Fibroblast of skin of right quadriceps (primary cell): Measurements from ENCODE around the gene UBLCP1.

ENCODE experiments used
- DNase-seq: peaks from one replicate; pipeline ENCODE4 v3.0.0-alpha.2; 2013

UBLCP1 gene

DNA sequence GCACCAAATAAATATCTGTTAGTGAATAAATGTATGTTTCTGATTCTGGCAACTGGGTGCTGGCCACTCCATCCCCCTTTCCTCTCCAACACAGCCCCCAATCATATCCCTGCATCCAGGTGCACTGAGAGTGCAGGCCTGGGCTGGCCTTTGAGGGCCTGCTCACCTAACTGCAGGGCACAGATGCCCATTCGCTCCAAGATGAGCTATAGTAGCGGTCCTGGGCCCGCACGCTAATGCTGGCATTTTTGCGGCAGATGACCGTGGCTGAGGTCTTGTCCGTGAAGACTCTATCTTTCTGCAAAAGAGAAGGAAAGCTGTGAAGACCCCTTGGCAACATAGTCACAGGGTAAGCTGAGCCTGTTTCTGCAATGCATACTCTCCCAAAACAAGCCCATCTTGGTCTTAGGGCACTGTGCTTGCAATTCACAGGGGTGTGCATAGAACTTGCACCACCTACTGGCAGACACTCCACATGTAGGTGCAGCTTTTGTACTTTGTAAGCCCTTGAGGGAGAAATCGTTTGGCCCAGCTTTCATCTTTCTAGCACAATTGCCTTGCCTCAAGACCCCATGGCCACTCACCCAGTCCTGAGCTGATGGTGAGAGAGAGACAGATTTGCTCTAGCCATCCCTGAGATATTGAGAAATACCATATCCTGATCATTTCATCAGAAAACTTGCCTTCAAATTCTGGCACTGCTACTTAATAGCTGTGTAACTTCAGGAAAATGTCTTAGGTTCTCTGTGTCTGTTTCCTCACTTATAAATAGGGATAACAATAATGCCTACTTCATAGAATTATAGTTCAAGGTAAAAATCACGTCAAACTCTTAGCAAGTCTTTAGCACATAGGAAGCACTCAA, 53.7 kb downstream of the UBLCP1 start:
- peak; percentile 49 for DNase-seq

DNA sequence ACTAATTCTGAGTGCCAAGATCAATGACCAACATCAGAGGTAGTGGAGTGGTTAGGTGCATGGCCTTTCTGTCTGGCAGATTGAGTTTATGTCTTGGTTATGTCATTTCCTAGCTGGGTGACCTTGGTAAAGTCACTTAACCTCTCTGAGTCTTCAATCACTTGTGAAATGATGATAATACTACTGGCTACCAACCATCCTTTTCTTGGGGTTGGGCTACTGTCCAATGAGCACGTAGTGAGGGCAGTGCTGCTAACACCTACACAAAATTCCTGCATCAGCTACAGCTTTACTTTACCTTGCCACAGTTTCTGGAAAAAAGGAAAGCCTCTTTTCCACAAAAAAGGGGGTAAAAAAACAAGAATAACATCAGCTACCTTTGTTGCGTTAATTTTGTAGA, 54.8 kb downstream of the UBLCP1 start:
- DNase-seq: no peak

DNA sequence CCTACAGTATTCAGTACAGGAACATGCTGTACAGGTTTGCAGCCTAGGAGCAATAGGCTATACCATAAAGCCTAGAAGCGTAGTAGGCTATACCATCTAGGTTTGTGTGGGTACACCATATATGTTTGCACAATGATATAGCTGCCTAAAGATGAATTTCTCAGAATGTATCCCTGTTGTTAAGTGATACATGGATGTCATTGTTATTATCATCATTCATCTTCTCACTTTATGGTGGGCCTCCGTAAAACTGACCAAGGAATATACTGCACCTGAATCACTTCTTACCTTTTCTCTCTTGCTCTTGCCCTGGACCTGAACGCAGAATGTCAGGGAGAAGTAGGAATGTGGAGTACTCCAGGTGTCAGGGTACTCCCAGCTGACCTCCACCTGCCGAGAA, 55.4 kb downstream of the UBLCP1 start:
- DNase-seq: no peak

DNA sequence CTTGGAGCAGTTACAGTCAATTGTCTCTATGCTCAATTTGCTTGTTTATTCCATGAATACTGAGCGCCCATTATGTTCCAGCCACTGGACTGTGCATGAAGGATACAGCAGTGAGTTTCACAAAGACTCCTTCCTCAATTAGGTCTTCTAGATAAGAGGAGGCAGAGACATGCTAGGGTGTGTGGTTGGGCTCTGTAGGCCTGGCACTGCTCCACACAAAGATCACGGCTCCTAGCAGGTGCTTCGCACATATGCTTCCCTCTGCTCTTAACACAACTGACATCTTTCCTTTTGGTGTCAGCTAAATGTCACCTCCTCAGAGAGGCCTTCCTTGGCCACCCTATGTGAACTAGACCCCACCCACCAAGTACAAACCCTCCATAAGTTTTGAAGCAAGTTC, 56.3 kb downstream of the UBLCP1 start:
- DNase-seq: no peak

DNA sequence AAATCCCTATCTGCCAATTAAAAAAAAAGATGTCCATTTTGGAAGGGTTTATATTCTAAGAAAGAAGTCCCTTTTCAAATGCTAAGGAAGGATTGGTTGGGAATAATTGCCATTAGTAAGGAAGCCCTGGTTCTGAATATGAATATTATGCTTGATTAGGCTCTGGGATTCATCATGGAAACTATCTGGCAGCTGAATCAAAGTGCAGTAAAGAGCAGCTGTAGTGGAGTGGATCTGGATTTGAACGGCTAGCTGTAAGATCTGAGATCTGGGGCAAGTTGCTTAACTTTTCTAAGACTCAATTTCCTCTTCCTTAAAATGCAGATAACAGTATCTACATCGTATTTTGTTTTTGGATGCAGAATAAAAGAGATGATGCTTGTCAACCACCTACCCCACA, 56.7 kb downstream of the UBLCP1 start:
- no peak for DNase-seq

DNA sequence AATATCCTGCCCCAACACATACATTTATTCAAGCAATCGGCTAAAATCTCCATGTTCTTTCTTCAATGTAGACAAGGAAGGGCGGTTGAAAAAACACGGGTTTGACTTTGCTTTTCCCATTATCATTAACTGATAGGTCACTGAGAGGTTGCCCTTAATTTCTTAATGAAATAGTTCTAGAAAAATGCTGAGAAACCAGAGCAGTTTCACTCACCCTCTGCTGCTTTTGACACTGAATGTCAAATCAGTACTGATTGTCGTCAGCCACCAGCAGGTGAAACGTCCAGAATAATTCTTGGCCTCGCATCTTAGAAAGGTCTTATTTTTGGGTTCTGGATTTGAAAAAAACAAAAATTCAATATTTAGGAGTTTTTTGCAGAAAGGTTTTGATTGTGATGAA, 59.1 kb downstream of the UBLCP1 start:
- no peak for DNase-seq

DNA sequence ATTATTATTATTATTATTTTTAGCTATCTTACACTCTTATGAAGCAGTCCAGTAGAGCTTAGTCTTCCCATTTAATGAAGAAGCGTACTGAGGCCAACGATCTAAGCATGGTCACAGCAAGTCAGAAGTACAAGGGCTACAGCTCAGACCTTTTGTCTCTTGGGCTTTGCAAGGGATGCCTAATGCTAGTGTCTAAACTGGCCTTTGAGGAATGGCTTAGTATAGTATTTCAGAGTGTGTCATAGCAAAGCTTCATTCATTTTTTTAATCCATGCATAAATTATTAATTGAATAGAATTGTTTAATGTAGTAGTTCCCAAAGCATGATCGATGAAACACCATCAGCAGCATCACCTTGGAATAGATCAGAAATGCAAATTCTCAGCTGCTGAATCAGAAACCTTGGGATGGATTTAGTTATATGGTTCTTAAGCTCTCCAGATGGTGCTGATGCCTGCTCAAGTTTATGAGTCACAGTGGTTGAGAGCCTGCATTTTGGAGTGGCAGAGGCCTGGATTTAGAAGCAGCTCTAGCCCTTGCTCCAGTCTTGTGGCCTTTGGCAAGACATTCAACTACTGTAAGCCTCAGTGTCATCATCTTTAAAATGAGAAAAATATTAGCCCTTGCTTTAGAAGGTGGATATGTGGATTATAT, 61.1 kb downstream of the UBLCP1 start:
- DNase-seq: peak; percentile 89

DNA sequence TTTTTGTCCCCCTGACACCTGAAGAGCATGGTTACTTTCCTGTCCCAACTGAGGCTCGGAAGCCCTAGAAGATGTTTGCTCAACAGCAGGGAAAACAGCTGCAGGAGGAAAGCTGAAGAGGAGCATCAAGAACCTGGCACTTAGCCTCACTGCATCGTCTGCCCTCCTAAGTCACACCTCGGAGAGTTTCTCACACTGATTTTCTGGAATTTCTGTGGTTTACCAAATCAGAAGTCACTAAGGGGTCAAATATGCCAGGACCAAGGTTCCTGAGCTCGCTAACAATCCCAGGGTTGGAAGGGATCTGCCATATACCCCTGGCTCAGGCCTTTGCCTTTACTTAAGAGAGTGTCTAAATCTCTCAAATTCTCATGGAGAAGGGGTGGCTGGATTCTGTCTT, 61.9 kb downstream of the UBLCP1 start:
- DNase-seq: peak; percentile 28

DNA sequence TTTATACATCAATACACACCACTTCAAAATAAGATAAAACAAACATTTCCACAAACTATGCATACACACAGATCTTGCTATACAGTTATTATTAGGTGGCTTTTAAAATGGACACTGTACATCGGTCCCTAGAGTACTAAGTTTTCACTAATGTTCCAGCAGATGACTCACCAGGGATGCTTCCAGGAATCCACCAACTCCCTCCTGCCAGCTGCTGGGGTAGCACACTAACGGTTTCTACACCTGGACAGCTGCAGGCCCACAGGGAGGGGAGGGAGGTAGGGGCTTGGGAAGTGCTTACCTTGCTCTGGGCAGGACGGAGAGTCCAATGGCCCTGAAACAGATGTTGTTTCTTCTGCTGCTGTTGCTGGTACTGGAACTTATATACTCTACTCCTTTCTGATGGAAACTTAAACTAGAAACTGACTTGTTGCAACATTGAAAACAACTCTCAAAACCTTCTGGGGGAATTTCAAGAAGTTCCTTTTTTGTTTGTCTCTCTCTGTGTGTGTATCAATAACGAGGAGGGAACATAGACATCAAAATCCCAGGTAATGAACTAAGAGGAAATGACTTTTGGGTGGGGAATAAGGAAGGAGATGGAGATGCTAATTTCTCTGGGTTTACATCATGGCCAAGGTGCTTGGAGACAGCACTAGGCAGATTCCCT, 67.2 kb downstream of the UBLCP1 start, which contains the start of gene IL12B:
Gene IL12B, minus strand, starts transcription at position 357 of the 670 bp plus-strand sequence. CDS start 3,705 bp downstream, outside the sequence.
- DNase-seq: peak; percentile 46

DNA sequence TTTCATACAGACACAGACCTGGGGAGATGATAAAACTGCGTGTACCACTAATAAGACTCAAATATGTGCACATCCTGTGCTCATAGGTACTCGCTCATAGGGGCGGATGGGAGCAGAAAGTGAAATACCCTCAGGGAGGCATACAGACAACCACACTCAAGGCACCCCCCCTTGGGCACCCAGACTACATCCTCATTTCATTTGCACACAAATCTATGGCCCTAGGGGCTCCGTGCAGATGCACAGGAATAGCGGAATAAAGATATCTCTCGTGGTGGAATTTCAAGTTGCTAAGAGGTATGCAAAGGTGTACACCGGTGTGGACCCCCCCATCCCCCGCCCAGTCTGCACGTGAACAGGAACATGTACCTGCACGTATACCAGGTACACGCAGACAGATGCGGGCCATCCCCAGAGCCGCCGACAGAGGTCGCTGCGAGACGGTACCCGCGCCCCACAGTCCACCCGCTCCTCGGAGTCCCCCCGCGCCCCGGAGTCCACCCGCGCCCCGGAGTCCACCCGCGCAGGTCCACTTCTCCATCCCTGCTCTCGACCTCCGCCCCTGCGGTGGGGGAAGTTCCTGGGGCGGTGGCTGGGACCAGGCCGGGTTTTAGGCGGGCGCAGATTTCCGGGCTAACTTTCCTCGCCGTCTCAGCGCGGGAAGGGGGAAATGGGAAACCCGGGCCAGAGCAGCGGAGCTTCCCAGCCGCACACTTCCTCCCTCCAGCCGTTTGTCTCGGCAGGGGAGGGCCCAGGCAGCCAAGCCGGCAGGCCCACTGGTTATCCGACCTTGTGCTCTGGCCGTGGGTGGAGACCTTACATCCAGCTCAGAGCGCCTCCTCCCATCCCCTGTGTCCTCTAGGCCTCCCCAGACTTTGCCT, 68.2 kb downstream of the UBLCP1 start:
- peak; percentile 25 for DNase-seq

DNA sequence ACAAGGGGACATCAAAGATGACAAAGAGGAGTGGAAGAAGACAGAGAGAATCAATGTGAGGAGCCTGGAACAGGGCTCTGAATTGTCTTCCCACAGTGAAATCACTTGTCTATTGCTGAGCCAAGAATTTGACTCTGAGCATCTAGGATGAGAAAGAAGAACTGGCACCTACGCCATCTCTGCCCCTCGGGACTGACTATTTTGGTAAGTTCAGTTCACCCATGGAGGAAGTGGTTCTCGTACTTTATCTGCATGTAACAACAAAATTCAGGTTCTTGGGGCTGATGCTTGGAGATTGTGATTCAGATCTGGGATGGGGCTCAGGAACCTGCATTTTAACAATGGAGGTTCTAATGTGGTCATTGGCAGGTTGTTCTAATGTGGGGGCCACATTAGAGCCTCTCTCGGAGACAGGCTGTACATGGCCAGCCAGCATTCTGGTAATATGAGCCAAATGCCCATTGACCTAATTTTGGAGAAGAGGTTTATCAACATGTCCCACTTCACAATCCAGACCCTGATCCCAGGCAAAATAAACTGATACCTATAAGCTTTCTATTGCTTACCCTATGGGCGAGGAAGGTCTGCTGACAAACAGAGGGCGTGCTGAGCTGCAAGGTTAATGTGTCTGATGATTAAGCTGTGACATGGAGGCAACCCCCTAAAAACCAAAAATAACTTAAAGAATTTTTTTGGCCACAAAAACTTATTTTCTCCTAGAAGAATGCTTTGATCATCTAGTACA, 69.9 kb downstream of the UBLCP1 start:
- DNase-seq: peak; percentile 45

DNA sequence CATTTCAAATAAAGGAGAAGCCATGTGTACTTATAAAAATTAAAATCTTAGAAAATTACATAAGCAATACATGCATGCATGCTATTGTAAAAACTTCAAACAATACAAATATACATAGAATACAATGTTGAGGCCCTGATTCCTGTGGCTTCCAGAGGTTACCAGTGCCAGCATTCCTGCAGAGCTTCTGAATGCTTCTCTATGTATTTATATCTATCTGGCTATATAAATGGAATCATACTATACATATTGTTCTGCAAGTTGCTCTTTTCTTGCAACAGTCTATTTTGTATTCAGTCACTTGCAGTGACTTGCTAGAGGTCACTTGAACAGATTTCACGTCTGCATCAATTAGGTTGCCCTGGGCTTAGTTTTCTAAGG, 70.4 kb downstream of the UBLCP1 start:
- DNase-seq: peak; percentile 50
